ENCODE data around the gene LRRC3.
A peak's percentile ranks its signal among the peaks of the same experiment; 100 is the strongest.

GRCh38 chr21:44510508-44511218 lies 55.4 kb downstream of the LRRC3 start:
- peak; percentile 60 for TF ChIP-seq RAD21 (IDR thresholded peaks at IDR 0.05; ENCODE audit: low read length)
- TF ChIP-seq CTCF (IDR thresholded peaks at IDR 0.05), result peak; percentile 85
- TF ChIP-seq CHD2 (IDR thresholded peaks at IDR 0.05; ENCODE audit: low read length, partially characterized antibody), result no peak
- no peak for TF ChIP-seq RCOR1 (IDR thresholded peaks at IDR 0.05; ENCODE audit: low read length)
- no peak for TF ChIP-seq REST (IDR thresholded peaks at IDR 0.05; ENCODE audit: low read depth, low read length)
- no peak for TF ChIP-seq TCF12 (IDR thresholded peaks at IDR 0.05)
- TF ChIP-seq POLR2AphosphoS5 (IDR thresholded peaks at IDR 0.05; ENCODE audit: low read depth, low read length), result no peak
- TF ChIP-seq PBX3 (IDR thresholded peaks at IDR 0.05), result no peak
- no peak for TF ChIP-seq JUND (IDR thresholded peaks at IDR 0.05)
- TF ChIP-seq YY1 (IDR thresholded peaks at IDR 0.05; ENCODE audit: low read depth), result no peak
- TF ChIP-seq TAF1 (IDR thresholded peaks at IDR 0.05; ENCODE audit: borderline replicate concordance, low read depth, low read length), result no peak
- TF ChIP-seq MXI1 (IDR thresholded peaks at IDR 0.05; ENCODE audit: low read depth, low read length), result no peak
- TF ChIP-seq SMC3 (IDR thresholded peaks at IDR 0.05; ENCODE audit: low read depth, low read length), result peak; percentile 44
- no peak for TF ChIP-seq ZBTB33 (IDR thresholded peaks at IDR 0.05; ENCODE audit: borderline replicate concordance, low read depth)

Measured in SK-N-SH (cell line).